GM12872 (cell line): ENCODE measurements around the gene CHD5.

Experiments used
- CTCF ChIP-seq: IDR thresholded peaks from 3 replicates; pipeline ENCODE4 v1.5.1; 2011; ENCODE audit warnings: low read depth, mild to moderate bottlenecking, low read length, moderate library complexity; ENCODE audit not compliant: insufficient read depth

Gene CHD5

GRCh38 chr1:6092211-6092610, 87.9 kb downstream of the CHD5 start:
- TF ChIP-seq CTCF = no peak

- no peak for TF ChIP-seq CTCF
Measured at GRCh38 chr1:6091823-6092109, 88.4 kb downstream of the CHD5 start.

GRCh38 chr1:6090996-6091822, 88.9 kb downstream of the CHD5 start:
- no peak for TF ChIP-seq CTCF

- TF ChIP-seq CTCF = no peak
Measured at GRCh38 chr1:6090288-6090687, 89.8 kb downstream of the CHD5 start.

- no peak for TF ChIP-seq CTCF
Measured at GRCh38 chr1:6088956-6089355, 91.2 kb downstream of the CHD5 start.

GRCh38 chr1:6087958-6088357, 92.2 kb downstream of the CHD5 start:
- no peak for TF ChIP-seq CTCF

- no peak for TF ChIP-seq CTCF
Measured at GRCh38 chr1:6087377-6087772, 92.7 kb downstream of the CHD5 start.
